T follicular helper cell (primary cell): ENCODE measurements around the gene TRAF1.

Experiments
- DNase-seq: peaks from one replicate; pipeline ENCODE4 v3.0.0-alpha.2; 2020; ENCODE audit warnings: low read depth

The TRAF1 gene

DNA sequence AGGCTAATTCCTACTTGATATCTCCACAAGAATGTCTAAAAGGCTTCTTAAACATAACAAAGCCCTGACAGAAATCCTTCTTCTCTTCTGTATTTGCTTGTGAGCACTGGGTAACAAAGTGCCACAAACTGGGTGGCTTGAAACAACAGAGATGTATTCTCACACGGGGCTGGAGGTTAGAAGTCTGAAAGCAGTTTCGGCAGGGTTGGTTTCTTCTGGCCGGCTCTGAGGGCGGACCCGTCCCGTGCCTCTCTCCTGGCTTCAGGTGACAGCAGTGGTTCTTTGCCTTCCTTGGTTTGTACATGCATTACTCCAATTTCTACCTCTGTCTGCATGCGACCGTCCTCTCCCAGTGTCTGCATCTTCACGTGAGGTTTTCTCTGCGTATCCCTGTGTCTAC lies 14.0 kb upstream of the TRAF1 start:
- DNase-seq, result no peak

DNA sequence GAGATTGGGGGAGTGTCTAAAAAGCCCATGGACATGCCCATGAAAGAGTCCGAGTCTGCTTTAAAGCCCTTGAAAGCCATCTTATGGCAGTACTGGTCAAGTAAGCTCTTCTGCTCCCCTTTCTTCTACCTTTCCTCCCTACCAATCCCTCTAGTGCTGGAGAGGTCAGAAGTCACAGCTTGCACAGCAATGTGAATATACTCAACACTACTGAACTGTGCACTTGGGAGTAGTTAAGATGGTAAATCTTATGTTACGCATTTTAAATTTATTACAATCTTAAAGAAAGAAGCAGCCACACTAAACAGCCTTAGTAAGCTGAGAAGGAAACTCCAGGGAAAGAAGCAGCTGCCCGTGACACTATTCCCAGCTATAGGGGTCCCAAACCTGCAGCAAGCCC lies 12.3 kb upstream of the TRAF1 start:
- DNase-seq, result no peak

DNA sequence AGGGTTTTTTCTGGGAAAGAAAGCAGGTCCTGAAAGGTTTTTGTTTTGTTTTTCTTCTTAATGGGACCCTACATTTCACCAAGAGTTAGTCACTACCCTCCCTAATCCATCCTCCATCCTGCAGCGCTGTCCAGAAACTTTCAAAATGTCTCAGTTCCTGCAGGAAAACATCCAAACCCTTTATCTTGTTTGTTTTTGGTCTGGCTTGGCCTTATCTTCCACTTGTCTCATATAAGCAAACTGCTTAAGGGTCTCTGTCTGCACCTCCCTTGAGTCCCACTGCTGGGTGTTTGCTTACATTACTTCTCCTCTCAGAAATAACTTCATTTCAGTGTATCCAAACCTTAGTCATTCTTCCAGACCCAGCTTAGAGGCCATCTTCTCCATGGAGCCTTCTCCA lies 11.0 kb upstream of the TRAF1 start:
- DNase-seq, result no peak

DNA sequence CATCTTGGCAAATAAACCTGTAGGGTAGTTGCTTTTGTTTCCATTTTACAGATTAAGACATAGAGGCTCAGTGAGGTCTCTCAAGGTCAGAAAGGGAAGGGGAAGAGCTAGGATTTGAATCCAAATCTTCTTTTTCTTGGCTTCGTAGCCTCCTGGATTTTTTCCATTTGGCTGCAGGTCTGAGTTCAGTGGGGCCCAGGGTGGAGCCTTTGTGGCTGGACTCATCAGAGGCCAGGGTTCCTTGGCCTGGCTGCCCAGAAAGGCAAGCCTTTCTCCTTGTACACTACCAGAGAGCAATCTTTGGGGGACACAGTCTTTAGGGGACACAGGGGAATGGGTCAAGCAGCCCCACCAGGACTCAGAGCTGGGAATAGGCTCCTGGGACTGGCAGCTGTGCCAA lies 10.5 kb upstream of the TRAF1 start:
- no peak for DNase-seq

DNA sequence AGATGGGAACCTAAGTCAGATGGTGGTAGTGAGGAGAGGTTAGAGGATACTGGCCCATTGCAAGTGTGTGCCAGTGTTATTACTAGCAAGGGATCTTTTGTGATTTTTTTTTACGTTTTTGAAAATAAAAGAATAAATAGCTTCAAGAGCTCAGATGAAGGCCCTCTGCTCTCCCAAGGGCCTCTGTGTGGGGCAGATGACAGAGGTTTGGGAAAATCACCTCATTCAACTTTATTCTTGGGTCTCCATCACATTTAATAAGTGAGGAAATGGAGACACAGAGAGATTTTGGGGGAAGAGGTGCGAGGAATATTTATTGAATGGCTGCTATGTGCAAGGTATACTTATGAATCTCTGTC lies 10.1 kb upstream of the TRAF1 start:
- DNase-seq, result no peak

DNA sequence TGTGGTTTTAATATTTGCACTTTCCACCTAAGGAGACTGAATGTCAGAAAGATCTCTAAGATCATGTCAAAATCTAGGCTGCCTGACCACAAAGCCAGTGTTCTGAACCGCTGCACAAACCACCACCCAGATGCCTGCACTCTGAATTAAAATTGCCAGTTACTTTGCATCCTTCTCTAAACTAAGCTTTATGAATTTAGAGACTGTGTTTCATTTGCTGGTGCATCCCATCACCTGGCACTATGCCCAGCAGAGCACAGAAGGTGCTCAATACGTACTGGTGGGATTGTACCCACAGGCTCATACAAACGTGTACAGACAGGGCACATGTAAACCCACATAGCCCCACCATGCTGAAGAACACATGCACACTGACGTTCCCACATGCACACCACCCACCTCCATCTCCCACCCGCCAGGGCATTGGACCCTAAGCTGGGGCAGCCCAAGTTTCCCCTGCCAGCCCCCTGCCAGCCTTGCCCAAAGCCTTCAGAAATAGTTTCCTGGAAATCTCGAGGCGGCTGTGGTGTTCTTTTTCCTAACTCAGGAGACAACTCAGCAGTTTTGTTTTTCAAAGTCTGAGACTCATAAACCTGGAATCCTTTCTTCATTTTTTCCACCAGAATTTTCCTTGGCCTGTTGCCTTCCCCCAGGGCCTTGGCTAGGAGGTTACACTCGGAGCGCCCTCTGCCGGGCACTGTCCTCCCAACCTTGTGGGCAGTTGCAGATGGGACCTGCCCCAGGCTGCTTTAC lies 9.6 kb upstream of the TRAF1 start:
- peak; percentile 82 for DNase-seq

DNA sequence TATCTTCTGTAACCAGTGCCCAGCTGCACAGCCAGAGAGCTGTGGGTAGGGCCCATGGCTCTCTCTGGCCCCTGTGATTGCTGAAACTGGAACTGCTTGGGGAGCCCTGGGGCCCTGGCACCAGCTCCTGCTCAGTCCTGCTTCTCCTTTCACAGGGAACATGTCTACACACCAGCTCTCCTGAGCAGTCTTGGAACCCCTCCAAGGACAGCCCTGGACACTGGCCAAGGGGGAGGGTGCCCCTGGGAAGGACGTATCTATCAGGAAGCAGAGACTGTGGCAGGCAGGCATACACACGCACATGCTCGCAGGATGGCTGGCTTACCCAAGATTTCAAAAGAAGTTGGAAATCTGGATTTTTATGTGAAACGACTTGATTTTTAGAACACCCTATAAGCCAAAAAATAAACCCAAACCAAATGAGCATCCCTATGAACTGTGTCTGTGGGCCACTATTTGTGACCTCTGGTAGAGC lies 8.8 kb upstream of the TRAF1 start:
- no peak for DNase-seq

DNA sequence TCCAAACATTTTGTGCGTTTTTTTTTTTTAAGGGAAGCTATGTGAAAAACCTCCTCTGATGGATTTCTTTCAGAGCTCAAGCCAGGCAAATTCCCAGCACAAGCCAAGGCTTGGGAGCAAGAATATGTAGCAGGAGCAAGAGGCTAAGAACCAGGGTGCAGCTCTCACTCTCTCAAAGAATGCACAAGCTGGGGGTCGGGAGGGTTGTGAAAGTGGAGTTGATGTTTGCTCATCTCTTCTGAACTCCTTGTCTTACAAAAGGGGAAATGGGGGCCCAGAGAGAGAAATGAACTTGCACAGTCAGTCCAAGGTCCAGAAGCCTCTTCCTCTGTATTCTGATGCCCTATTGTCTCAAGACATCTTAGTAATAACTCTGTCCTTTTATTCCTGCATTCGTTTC lies 7.7 kb upstream of the TRAF1 start:
- no peak for DNase-seq

DNA sequence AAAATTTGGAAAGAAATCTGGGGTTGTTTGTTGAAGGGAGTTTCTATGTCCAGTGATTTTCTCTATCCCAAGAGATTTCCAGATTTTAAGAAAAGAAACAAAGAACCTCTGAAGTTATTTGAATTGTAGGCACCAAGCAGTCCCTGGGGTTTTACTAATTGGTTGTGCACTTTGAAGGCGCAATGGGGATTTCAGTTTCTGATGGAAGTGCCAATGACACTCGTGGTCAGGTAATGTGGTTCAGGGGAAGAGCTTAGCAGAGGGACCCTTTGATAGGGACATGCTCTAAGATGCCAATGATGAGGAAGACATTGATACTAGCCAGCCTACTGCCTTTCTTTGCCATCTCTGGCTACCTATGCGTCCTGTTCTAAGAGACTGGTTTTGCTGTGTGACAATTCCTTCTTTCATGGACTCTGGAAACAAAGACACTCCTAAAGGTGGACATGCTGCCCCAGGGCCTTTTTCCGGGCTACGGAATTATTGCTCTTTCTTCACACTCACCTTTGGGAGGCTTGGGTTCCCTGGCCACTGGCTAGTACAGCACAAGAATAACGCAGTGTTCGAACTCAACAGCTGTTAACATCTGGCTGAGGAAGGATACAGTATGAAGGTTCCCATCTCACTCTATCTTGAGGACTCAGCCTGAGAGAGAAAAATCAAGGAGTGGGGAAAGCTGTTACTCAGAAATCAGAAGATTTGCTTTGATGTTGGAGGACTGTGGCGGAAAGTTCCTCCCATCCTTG lies 6.9 kb upstream of the TRAF1 start:
- DNase-seq, result no peak

DNA sequence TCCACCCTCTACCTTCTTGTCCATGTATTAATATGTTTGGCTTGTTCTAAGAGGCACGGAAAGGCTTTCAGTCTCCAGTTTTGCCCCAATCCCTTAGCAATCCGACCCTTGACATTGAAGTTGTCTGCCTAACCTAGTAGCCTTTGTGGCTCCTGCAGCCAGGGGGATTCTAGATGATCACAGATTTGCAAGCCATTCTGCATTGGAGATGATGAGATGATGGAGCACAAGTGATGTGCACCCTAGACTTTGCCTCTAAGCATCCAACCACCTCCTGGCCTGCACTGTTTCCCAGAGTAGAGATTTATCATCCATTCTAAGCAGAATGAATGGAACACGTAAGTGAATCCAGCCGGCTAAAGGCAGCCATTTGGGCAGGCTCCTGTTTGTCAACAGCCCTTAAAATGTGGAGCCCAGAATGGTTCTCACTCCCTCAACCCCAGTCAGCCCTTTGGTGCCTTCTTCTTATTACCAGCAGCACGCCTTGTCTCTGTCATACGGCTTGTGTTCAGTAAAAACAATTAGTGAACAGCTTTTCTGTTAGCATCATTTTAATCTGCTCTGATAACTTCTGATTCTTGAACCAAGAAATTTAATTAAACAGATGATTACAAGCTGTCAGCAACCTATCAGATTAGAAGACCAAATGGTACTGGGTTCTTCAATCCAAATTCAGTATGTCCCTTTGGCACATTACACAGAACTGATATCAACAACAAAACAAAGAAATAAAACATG lies 5.7 kb upstream of the TRAF1 start:
- DNase-seq, result no peak

DNA sequence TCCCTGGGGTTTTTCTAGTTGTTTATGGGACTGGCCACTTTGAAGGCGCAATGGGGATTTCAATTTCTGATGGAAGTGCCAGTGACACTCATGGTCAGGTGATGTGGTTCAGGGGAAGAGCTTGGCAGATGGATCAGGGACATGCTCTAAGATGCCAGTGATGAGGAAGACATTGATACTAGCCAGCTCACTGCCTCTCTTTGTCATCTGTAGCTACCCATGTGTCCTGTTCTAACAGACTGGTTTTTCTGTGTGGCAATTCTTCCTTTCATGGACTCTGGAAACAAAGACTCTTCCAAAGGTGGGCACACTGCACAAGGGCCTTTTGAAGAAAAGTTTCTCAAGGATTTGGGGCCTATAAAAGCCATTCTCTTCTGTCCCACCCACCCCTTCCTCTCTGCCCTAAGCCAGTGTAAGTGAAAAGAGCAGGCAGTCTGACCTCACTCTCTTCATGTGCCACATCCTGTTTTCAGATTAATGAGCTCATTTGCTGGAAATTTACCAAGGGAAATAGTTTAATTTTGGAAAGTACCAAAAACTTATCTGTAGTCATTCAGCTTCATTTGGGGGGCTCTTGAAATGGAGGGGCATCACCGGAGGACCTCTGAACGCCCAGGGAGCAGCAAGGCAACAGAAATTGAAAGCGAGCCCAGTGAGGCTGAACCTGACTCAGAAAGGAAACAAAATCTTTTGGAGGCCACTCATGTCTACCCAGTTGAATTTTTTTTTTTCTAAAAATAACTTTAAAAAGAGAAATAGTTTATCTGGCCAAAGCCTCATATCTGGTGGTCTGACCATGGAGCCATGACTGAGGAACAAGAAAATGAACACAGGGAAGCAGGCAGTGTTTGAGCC lies 4.9 kb upstream of the TRAF1 start:
- DNase-seq, result peak; percentile 53

DNA sequence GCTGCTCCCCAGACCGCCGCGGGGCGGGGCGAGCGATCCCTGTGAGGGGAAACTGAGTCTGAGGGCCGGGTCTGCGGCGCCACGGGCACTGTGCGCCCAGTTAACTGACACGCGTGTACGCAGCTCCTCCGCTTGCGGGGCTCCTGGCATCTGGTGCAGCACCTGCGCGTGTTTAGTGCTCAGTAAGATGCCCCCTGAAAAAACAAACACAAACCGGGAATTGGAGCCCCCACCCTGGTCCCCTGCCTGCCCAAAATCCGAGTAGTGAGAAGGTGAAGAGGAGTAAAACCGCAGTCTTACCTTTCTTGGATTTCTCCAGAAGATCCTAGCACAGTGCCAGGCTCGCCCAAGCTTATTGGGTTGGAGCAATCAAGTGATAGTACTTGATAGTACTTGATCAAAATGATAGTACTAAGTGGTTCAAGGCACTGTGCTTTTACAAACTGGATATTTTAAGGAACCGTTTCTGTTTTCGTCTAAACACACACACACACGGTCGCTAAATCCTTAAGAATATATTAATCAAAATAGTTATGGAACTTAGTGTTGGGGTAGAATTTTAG lies 2.7 kb upstream of the TRAF1 start:
- DNase-seq, result no peak

DNA sequence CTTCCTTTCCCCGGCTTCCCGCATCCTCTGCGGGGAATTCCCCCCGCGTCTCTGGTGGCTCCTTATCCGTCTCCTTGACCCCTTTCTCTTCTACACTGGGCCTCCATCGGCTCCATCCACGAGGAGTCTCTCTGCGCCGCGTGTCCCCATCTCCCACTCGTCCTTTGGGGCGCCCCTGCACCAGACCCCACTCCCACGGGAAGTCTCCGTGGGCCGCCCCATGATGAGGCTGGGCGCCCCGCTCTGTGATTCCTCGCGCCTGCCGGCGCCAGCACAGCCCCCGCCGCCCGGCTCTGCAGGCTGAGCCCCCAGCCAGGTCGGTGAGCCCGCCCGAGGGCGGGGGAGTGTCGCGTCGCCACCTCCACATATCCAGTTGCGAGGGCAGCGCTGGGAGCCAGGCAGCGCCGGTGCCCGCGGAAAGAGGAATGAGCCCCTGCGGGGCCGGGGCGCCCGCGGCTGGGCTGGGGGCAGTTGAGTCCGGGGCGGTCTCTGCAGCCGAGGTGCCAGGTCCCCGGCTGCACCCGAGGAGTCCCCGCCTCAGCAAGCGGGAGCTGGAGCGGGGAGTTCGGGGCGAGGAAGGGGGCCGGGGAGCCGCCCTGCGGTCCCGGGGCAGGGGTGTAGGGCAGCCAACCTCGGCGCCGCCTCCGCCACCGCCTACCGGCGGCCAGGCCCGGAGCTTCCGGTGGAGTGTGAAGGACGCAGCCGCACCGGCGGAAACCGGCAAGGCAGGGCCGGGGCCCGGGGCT lies 2.1 kb upstream of the TRAF1 start:
- peak; percentile 50 for DNase-seq

DNA sequence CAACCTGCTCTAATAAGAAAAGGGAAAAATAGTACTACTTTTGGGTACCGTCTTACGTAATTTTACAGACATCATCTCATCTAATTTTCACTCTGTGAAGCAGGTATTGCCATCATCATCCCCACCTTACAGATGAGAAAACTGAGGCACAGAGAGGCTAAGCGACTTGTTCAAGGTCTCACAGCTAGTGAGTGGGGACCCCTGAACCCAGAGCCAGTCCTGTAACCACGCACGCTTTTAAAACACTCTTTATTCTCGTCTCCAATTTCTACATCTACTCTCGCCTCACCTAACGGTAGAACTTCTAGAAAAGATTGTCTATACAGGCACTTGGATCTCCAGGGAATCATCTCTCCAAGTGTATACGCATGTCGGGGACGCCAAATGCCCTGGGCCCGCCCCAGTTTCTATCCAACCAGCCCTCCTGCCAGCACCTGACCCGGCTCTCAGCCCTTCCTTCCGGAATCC lies 1.5 kb upstream of the TRAF1 start:
- no peak for DNase-seq

DNA sequence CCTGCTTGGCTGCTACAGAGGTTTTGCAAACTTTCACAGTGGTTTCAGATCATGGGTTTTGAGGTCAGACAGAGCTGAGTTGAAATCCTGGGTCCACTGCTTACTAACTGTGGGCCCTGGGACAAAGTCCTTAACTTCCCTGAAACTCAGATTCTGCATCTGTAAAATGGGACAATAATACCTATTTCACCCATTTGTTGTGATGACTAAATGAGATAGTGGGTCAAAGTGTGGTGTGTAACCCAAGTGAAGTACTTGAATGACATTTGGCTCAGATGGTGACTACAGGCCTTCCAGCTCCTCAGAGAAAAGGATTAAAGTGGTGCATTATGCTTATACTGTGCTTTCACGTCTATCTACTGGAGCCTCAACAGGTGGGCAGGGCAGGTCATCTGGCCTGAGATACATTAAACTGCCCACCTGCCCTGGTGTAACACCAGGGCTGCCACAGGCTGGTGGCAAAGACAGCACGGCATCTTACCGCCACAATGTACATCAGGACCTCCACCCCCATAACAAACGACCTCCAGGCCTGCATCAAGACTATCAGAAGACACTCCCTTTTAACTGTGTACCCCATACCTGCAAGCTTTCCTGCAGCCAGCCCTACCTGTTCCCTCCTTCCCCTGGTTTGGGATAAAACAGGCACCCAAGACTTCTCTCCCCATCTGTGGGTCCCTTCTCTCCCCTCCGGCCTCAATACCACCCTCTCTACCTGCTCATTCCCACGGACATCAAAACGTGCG lies 846 bp upstream of the TRAF1 start:
- DNase-seq, result no peak

DNA sequence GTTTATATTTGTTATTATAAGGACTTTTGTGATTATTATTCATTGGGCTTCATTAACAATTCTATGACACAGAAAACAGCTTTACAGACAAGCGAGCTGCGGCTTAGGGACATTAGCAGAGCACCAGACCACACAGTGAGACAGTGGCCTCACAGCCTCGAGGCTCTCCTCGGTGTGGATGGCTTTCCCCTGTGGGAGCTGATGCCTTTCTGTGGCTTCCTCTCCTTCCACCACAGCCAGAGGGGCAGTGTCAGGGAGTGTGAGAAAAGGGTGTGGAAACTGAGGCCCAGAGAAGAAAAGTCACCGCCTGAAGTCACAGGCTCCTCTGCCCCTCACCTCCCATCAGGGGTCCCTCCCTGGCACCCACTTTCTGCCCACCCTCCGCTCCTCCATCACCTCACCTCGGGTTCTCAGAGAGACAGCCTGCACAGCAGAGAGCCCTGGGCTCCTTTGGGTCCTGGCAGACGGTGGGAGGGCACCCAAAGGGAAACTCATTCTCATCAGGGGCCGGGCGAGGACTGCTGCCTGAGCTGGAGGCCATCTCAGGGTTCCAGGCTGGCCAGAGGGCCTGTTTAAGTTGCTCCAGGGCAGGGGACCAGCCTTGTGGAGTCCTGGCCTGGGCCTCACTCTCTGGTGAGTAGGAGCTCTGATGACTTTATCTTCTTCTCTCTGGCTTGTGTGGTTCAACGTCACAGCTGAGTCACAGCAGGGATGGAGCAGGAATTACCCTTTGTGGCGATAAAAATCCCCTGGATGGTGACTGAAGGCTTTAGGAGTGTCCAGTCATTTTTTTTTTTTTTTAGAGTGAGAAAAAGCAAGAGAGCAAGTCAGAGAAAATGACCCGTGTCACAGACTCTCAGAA lies 830 bp downstream of the TRAF1 start:
- peak; percentile 63 for DNase-seq

DNA sequence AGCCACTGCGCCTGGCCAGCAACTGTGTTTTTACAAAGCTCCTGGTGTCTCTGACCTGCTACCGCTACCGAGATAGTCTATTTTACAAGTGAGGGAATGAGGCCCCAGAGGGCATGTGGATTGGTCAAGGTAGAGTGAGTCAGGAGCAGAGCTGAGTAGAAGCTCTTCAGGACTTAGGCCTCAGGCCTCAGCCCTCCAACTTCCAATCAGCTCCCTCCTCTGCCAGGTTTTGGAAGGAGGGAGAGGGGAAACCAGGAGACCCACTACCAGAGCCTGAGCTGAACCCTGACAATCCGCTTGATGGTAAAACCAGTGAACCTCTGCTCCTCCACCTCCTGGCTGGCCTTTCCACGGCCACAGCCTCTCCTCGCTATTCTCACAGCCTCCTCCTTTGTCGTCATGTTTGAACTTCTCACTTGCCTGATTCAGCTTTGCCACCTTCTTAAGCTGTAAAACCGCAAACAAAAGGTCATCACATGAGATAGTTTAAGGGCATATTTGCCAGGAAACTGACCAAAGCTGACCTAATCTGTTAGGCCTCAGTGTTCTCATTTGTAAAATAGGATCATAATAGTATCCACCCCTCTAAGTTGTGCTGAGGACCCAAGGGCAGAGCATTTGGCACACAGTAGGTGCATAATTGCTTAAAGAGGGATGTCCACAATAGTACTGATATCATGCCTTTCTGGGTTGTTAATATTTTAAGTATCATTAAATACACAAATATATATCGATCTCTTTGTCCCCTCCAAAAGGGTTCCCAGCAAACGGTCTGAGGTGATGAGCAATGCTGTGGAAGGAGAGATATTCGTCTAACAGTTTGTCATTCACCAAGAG lies 1.7 kb downstream of the TRAF1 start:
- no peak for DNase-seq
